ENCODE measurements around the gene PPP2R5C.
A peak's percentile ranks its signal among the peaks of the same experiment; 100 is the strongest.

PPP2R5C gene

DNA sequence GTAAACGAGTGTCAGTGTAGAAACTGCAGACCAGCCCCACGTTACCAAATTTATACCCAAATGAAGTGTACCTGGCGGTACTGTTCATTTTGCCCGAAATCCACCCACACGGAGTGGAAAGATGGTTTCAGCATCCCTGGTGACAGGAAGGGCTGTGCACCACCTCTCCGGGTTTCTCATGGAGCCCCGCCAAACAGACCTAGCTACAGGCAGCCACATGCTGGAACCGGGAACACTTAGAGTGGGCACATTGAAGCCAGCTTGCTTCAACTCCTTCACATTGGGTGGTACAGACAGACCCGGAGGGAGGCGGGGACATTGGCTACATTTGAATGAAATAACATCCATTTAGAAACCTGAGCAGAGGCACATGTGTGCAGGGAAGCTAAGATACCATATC lies 84.4 kb downstream of the PPP2R5C start:
- in situ Hi-C loops (cut with MboI; ENCODE audit: low pct_unique_long_range_greater_than_20kb, low sequenced_read_pairs, unreplicated experiment): no loop called here
- TF ChIP-seq, protein P1, sequence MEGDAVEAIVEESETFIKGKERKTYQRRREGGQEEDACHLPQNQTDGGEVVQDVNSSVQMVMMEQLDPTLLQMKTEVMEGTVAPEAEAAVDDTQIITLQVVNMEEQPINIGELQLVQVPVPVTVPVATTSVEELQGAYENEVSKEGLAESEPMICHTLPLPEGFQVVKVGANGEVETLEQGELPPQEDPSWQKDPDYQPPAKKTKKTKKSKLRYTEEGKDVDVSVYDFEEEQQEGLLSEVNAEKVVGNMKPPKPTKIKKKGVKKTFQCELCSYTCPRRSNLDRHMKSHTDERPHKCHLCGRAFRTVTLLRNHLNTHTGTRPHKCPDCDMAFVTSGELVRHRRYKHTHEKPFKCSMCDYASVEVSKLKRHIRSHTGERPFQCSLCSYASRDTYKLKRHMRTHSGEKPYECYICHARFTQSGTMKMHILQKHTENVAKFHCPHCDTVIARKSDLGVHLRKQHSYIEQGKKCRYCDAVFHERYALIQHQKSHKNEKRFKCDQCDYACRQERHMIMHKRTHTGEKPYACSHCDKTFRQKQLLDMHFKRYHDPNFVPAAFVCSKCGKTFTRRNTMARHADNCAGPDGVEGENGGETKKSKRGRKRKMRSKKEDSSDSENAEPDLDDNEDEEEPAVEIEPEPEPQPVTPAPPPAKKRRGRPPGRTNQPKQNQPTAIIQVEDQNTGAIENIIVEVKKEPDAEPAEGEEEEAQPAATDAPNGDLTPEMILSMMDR (IDR thresholded peaks at IDR 0.05; ENCODE audit: extremely low read depth, insufficient read depth, missing control alignments): no peak
- no peak for DNase-seq (ENCODE audit: low spot score)

DNA sequence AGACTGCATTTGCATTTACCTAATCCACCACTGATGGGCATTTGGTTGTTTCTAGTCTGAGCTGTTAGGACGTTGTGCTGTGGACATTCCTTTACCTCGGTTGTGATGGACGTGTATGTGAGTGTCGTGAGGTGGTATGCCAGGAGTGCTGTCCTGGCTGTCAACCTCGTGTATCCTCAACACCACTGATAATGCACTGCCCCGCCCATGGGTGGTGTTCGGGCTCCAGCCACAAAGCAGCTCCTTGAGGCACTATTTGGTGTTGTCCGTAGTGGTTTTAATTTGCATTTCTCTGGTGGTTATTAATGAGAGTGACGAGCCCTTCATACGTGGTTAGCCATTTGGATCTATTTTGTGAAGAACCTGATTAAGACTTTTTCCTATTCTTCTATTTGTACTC lies 87.6 kb downstream of the PPP2R5C start:
- in situ Hi-C loops (cut with MboI; ENCODE audit: low pct_unique_long_range_greater_than_20kb, low sequenced_read_pairs, unreplicated experiment): no loop called here
- TF ChIP-seq, protein P1 (IDR thresholded peaks at IDR 0.05; ENCODE audit: extremely low read depth, insufficient read depth, missing control alignments): peak; percentile 7
- peak; percentile 47 for DNase-seq (ENCODE audit: low spot score)

DNA sequence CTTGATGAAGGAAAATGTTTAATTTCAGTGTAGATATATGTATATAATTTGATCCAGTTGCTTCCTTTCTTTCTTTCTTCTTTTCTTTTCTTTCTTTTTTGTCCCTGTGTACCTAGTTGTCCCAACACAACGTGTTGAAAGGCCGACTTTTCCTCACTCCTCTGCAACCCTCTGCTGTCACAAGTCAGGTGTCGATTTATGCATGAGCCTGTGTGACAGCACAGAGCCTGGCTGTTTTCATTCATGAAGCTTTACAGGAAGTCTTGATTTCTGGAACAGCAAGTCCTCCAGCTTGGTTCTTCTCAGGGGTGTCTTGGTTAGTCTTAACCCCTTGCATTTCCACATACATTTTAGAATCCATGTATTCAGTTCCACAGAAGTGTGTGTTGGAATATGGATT lies 88.1 kb downstream of the PPP2R5C start:
- in situ Hi-C loops (cut with MboI; ENCODE audit: low pct_unique_long_range_greater_than_20kb, low sequenced_read_pairs, unreplicated experiment): no loop called here
- no peak for DNase-seq (ENCODE audit: low spot score)
- TF ChIP-seq, protein P1 (IDR thresholded peaks at IDR 0.05; ENCODE audit: extremely low read depth, insufficient read depth, missing control alignments): no peak

DNA sequence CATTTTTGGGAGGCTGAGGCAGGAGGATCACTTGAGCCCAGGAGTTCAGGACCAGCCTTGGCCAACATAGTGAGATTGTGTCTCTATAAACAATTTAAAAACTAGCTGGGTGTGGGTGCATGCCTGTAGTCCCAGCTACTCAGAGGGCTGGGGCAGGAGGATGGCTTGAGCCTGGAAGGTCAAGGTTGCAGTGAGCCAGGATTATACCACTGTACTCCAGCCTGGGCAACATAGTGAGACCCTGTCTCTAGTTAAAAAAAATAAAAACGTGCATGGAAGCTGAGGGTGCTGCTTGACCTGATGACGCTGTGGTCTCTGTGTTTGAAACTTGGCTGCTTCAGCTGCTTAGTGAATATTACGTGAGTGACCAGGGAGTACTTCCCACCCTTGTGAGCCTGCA lies 89.7 kb downstream of the PPP2R5C start:
- no peak for DNase-seq (ENCODE audit: low spot score)
- TF ChIP-seq, protein P1 (IDR thresholded peaks at IDR 0.05; ENCODE audit: extremely low read depth, insufficient read depth, missing control alignments): no peak
- in situ Hi-C loops (cut with MboI; ENCODE audit: low pct_unique_long_range_greater_than_20kb, low sequenced_read_pairs, unreplicated experiment): no loop called here

DNA sequence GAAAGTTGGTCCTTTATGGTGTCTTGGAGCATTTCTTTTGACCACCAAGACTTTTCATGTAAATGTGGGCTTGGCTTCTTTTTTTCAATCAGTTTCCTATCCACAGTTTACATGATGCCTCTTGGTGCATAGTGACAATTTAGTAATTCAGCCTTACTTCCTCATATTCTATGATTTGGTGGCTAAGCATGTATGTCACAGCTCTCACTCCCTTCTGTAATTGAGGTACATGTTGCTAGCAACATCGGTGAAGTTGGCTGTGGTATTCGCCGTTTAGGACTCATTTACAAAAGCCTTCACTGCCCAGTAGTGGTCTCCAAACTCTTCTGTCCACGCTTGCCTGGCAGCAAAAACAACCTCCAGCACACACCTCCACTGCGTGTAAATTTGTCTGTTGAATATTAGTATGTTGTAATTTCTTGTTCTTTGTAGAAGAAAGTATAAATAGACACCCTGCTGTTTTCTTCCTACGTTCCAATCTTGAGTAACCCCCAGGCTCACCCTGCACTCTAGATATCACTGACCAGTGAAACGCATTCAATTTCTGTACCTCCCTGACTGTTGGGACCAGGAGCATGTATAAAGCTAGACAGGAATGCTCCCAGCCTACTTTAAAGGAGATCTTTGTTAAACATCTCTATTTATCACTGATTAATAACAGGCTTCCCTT lies 90.4 kb downstream of the PPP2R5C start:
- no peak for DNase-seq (ENCODE audit: low spot score)
- TF ChIP-seq, protein P1 (IDR thresholded peaks at IDR 0.05; ENCODE audit: extremely low read depth, insufficient read depth, missing control alignments): no peak
- in situ Hi-C loops (cut with MboI; ENCODE audit: low pct_unique_long_range_greater_than_20kb, low sequenced_read_pairs, unreplicated experiment): no loop called here

DNA sequence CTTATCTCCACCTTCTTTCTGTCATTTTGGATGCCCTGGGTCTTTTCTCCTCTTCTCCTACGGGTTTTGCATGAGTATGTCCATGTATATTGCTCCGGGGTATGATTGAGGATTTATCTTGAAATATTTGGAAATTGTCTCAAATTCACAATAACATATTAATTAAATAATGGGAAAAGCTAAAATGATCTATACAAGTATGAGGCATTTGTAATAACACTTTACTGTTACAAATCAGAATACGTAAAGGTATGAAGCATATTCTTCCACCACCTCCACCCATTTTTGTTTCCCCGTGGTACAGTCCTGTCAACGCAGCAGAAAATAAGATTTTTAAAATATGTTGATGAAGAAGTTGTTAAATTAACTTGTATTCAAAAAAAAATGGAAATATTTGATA lies 91.3 kb downstream of the PPP2R5C start:
- in situ Hi-C loops (cut with MboI; ENCODE audit: low pct_unique_long_range_greater_than_20kb, low sequenced_read_pairs, unreplicated experiment): no loop called here
- no peak for DNase-seq (ENCODE audit: low spot score)

More for the DNA sequence above, 91.3 kb downstream of the PPP2R5C start:
- TF ChIP-seq, protein P1 (IDR thresholded peaks at IDR 0.05; ENCODE audit: extremely low read depth, insufficient read depth, missing control alignments): no peak
